HepG2 (cell line): Measurements from ENCODE around the gene DEGS1. TPM values are rescaled to one million over a fixed set of nuclear protein-coding genes. Genes with fewer than 3 reads are reported as not detected.

Experiments
- ATAC-seq: fragments of 200-7000 bp; cut with Tn5 transposase; 3 replicates; pipeline ENCODE4 v1.9.1; 2020; ENCODE audit warnings: mild to moderate bottlenecking, moderate library complexity
- BruUV-seq: library from RNA; stranded (reverse); fragments of 400-500 nt; replicated peaks from 2 replicates; lab custom pipeline; 2021; lab: Mats Ljungman, UMichigan
- CTCF ChIA-PET: fragments of 300-600 bp; formaldehyde crosslinking; extraction: SDS; loops from one replicate; lab custom pipeline; 2021; ENCODE audit warnings: low total read pairs, inconsistent platforms, low intra/inter-chr PET ratio; lab: Yijun Ruan, JAX
- POLR2A ChIA-PET: fragments of 350-600 bp; sonication (Branson Sonifier 250); formaldehyde crosslinking; loops from one replicate; lab custom pipeline; 2020; ENCODE audit warnings: antibody characterized with exemption, inconsistent platforms; lab: Yijun Ruan, JAX
- DNase-seq: peaks from one replicate; pipeline ENCODE4 v3.0.0-alpha.2; 2015; ENCODE audit warnings: low spot score
- FAIRE-seq: peaks from 3 replicates; lab custom pipeline; 2011; peaks lifted over from hg19 to GRCh38; lab: Jason Lieb, UNC
- H2AFZ ChIP-seq: one replicate; pipeline ENCODE4 v1.6.1; 2011; ENCODE audit warnings: low read length, inconsistent platforms
- H3K27ac ChIP-seq: fragments of 300-600 bp; 3 replicates; pipeline ENCODE4 v1.8.0; 2011; ENCODE audit warnings: mixed run types, mild to moderate bottlenecking, mixed read lengths, low read length, inconsistent platforms; ENCODE audit not compliant: insufficient read depth; ENCODE audit errors: extremely low read length
- H3K27me3 ChIP-seq, 2 experiments: fragments of 200-600 bp in 1 of 2; 2 replicates in 1 of 2; 3 replicates in 1 of 2; pipeline versions ENCODE4 v1.6.0 to v1.8.0; 2011; ENCODE audit warnings: low read length in 2 of 2, mild to moderate bottlenecking in 2 of 2, moderate library complexity in 2 of 2, inconsistent platforms in 1 of 2; ENCODE audit not compliant: insufficient read depth in 2 of 2, control insufficient read depth in 1 of 2
- H3K36me3 ChIP-seq, 2 experiments: fragments of 200-600 bp in 1 of 2; replicated peaks in 1 of 2; 2 replicates in 1 of 2; 3 replicates in 1 of 2; pipeline versions ENCODE4 v1.5.1 to v1.8.0; 2011; ENCODE audit warnings: low read length in 2 of 2, inconsistent platforms in 1 of 2; ENCODE audit not compliant: insufficient read depth in 2 of 2, control insufficient read depth in 1 of 2
- H3K4me1 ChIP-seq: 2 replicates; pipeline ENCODE4 v1.5.1; 2012; ENCODE audit warnings: low read length, inconsistent platforms; ENCODE audit not compliant: insufficient read depth
- H3K4me2 ChIP-seq: 2 replicates; pipeline ENCODE4 v1.6.0; 2011; ENCODE audit warnings: low read depth, low read length, inconsistent platforms
- H3K4me3 ChIP-seq, 3 experiments: fragments of 200-600 bp in 1 of 3; sonication (generic), shearing (Covaris generic) in 1 of 3; replicated peaks in 1 of 3; 2 replicates each; pipeline ENCODE4 v1.5.1; 2011 to 2016; ENCODE audit warnings: low read length in 3 of 3, inconsistent platforms in 2 of 3, low read depth in 2 of 3, mild to moderate bottlenecking in 2 of 3, control low read depth in 1 of 3, mixed read lengths in 1 of 3; ENCODE audit not compliant: insufficient read depth in 1 of 3
- H3K79me2 ChIP-seq: one replicate; pipeline ENCODE4 v1.6.1; 2011; ENCODE audit warnings: low read length, inconsistent platforms; ENCODE audit not compliant: insufficient read depth
- H3K9ac ChIP-seq: 2 replicates; pipeline ENCODE4 v1.6.0; 2011; ENCODE audit warnings: mild to moderate bottlenecking, low read depth, low read length, inconsistent platforms; ENCODE audit not compliant: insufficient read depth
- H3K9me3 ChIP-seq: 2 replicates; pipeline ENCODE4 v1.5.1; 2012; ENCODE audit warnings: mild to moderate bottlenecking, low read length
- H4K20me1 ChIP-seq: 2 replicates; pipeline ENCODE4 v1.6.0; 2011; ENCODE audit warnings: inconsistent platforms, mild to moderate bottlenecking, low read length, moderate library complexity; ENCODE audit not compliant: insufficient read depth
- CCDC6 ChIP-seq: sonication (generic); formaldehyde crosslinking; IDR thresholded peaks from 2 replicates; pipeline ENCODE4 v1.8.1; 2022; ENCODE audit warnings: mild to moderate bottlenecking, missing genetic modification reagents, moderate library complexity
- GABPA ChIP-seq, 2 experiments: IDR thresholded peaks; 2 replicates each; pipeline ENCODE4 v1.6.1; 2011 to 2016; ENCODE audit warnings: low read depth in 2 of 2, low read length in 1 of 2, missing biosample characterization in 1 of 2, missing genetic modification characterization in 1 of 2
- ISL2 ChIP-seq: sonication (generic); formaldehyde crosslinking; IDR thresholded peaks from 2 replicates; pipeline ENCODE4 v1.5.0; 2020; ENCODE audit warnings: missing genetic modification reagents
- JDP2 ChIP-seq: sonication (generic); formaldehyde crosslinking; IDR thresholded peaks from 2 replicates; pipeline ENCODE4 v1.8.1; 2022; ENCODE audit warnings: missing genetic modification reagents, borderline replicate concordance
- MAF1 ChIP-seq: sonication (generic); formaldehyde crosslinking; IDR thresholded peaks from 2 replicates; pipeline ENCODE4 v1.5.0; 2020; ENCODE audit warnings: missing genetic modification reagents, borderline replicate concordance
- POGZ ChIP-seq: sonication (generic); formaldehyde crosslinking; IDR thresholded peaks from 2 replicates; pipeline ENCODE4 v1.4.0; 2020; ENCODE audit warnings: mild to moderate bottlenecking, missing genetic modification reagents
- PRDM15 ChIP-seq: sonication (generic); formaldehyde crosslinking; IDR thresholded peaks from 2 replicates; pipeline ENCODE4 v1.4.0; 2020; ENCODE audit warnings: missing genetic modification reagents
- SNRNP70 ChIP-seq: fragments of 200-400 bp; formaldehyde crosslinking; IDR thresholded peaks from 2 replicates; pipeline ENCODE4 v1.6.1; 2017; ENCODE audit warnings: mild to moderate bottlenecking, low read depth, low read length, moderate library complexity
- THAP7 ChIP-seq: sonication (generic); formaldehyde crosslinking; IDR thresholded peaks from 2 replicates; pipeline ENCODE4 v1.8.1; 2023; ENCODE audit warnings: mild to moderate bottlenecking, missing genetic modification reagents
- TOPORS ChIP-seq: sonication (generic); formaldehyde crosslinking; IDR thresholded peaks from 2 replicates; pipeline ENCODE4 v1.8.0; 2023; ENCODE audit warnings: mild to moderate bottlenecking, missing genetic modification reagents
- ZNF317 ChIP-seq: sonication (generic); formaldehyde crosslinking; IDR thresholded peaks from 2 replicates; pipeline ENCODE4 v1.5.0; 2020; ENCODE audit warnings: mild to moderate bottlenecking, missing genetic modification reagents
- ZNF781 ChIP-seq: sonication (generic); formaldehyde crosslinking; IDR thresholded peaks from 2 replicates; pipeline ENCODE4 v1.5.1; 2020; ENCODE audit warnings: borderline replicate concordance, mild to moderate bottlenecking, missing genetic modification reagents; ENCODE audit errors: not compliant biosample characterization
- ZNF891 ChIP-seq: sonication (generic); formaldehyde crosslinking; IDR thresholded peaks from 2 replicates; pipeline ENCODE4 v1.5.0; 2020; ENCODE audit warnings: mild to moderate bottlenecking, missing genetic modification reagents
- ZSCAN29 ChIP-seq: sonication (generic); formaldehyde crosslinking; conservative IDR thresholded peaks from 2 replicates; pipeline ENCODE4 v1.4.0; 2020; ENCODE audit warnings: mild to moderate bottlenecking, missing genetic modification reagents
- WGBS: methylation state at CpG from one replicate; pipeline ENCODE4 v1.1.6; 2017; ENCODE audit warnings: low lambda C conversion rate; 5-methylcytosine and 5-hydroxymethylcytosine counted together
- in situ Hi-C: cut with HindIII; loops from 2 replicates; pipeline ENCODE4 v1.10.0; 2017; ENCODE audit warnings: low pct_unique_long_range_greater_than_20kb; ENCODE audit not compliant: extremely low pct_ligation_motif_present
- intact Hi-C: fragments of 100-400 bp; cut with micrococcal nuclease; formaldehyde crosslinking; loops from one replicate; pipeline ENCODE4 v1.10.0; 2022; ENCODE audit not compliant: unreplicated experiment
- polyA plus RNA-seq, 8 experiments: library from polyadenylated mRNA; depleted of rRNA in 3 of 8; stranded (reverse) in 7 of 8; unstranded in 1 of 8; fragments of >200 nt; fragmentation: Illumina TruSeq in 4 of 8; extraction: Trizol in 4 of 8; gene quantifications; 2 replicates each; pipeline versions ENCODE4 v1.2.1 to v1.2.3, GENCODE V29; 2011 to 2016; ENCODE audit warnings: low read depth in 4 of 8, missing spikeins in 1 of 8, mixed read lengths in 1 of 8; ENCODE audit not compliant: insufficient read depth in 1 of 8
- total RNA-seq, 5 experiments: library from RNA; depleted of rRNA; stranded (reverse); fragments of >200 nt; fragmentation: Illumina TruSeq; extraction: Trizol; gene quantifications; 2 replicates each; pipeline ENCODE4 v1.2.3, GENCODE V29; 2016; ENCODE audit warnings: low read depth in 1 of 5
- TF ChIP-seq, protein P1 (sequence below): sonication (generic); formaldehyde crosslinking; IDR thresholded peaks from 2 replicates; pipeline ENCODE4 v1.5.1; 2020; ENCODE audit warnings: mild to moderate bottlenecking, missing genetic modification reagents
- TF ChIP-seq, protein P2 (sequence below): sonication (generic); formaldehyde crosslinking; IDR thresholded peaks from 2 replicates; pipeline ENCODE4 v1.4.0; 2020; ENCODE audit warnings: missing genetic modification reagents

DEGS1 gene
- total and polyA plus RNA-seq, 2 of the 13 experiments (the other 11 are each of a cell fraction or from before 2014, with no cell fraction given) = 18.1 to 35.9 TPM

DNA sequence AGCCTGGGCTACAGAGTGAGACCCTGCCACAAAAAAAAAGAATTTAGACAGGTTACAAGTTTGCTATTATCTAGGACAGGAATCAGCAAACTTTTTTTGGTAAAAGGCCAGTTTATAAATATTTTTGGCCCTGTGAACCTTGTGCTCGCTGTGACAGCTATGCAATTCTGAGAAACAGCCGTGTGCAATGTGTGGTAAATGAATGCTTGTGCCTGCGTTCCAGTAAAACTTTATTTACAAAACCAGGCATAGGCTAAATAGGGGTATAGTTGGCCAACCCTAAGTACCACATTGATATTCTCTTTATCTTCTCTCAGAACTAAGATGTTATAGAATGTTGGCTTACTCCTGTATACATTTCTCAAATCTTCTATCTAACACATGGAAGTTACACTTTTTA, 44.8 kb upstream of the DEGS1 start (continued):
- TF ChIP-seq, protein P1, sequence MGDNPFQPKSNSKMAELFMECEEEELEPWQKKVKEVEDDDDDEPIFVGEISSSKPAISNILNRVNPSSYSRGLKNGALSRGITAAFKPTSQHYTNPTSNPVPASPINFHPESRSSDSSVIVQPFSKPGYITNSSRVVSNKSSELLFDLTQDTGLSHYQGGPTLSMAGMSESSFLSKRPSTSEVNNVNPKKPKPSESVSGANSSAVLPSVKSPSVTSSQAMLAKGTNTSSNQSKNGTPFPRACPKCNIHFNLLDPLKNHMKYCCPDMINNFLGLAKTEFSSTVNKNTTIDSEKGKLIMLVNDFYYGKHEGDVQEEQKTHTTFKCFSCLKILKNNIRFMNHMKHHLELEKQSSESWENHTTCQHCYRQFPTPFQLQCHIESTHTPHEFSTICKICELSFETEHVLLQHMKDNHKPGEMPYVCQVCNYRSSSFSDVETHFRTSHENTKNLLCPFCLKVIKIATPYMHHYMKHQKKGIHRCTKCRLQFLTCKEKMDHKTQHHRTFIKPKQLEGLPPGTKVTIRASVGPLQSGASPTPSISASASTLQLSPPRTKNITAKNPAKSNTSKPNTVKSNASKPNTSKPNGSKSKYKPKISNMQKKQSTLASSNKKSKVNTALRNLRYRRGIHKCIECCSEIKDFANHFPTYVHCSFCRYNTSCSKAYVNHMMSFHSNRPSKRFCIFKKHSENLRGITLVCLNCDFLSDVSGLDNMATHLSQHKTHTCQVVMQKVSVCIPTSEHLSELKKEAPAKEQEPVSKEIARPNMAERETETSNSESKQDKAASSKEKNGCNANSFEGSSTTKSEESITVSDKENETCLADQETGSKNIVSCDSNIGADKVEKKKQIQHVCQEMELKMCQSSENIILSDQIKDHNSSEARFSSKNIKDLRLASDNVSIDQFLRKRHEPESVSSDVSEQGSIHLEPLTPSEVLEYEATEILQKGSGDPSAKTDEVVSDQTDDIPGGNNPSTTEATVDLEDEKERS = no peak

GRCh38 chr1:224141693-224142092, 41.3 kb upstream of the DEGS1 start:
- H2AFZ ChIP-seq = no peak overlapping the region
- H4K20me1 ChIP-seq = no peaks in the 10 kb centered on the region
- no peak overlapping the region for H3K9ac ChIP-seq
- H3K36me3 ChIP-seq = peaks cover 2 to 10% of the 10 kb centered on the region in 2 experiments; a peak in 4 of 5 replicates
- no peak overlapping the region for H3K4me2 ChIP-seq
- DNase-seq (no peak), FAIRE-seq (no peak), ATAC-seq (no peak)
- no peaks in the 10 kb centered on the region for H3K9me3 ChIP-seq
- POLR2A ChIA-PET = no interaction called here
- BruUV-seq = no TSS peak
- H3K79me2 ChIP-seq = no peaks in the 10 kb centered on the region
- CTCF ChIA-PET = no interaction called here
- in situ Hi-C loops (no loop called here), intact Hi-C loops (no loop called here)
- no peak overlapping the region for H3K4me3 ChIP-seq
- no peaks in the 10 kb centered on the region for H3K4me1 ChIP-seq
- 94% methylated on average over 3 of the region's 3 CpGs for WGBS
- H3K27ac ChIP-seq = no peak overlapping the region
- H3K27me3 ChIP-seq = no peaks in the 10 kb centered on the region
- TF ChIP-seq, protein P2, sequence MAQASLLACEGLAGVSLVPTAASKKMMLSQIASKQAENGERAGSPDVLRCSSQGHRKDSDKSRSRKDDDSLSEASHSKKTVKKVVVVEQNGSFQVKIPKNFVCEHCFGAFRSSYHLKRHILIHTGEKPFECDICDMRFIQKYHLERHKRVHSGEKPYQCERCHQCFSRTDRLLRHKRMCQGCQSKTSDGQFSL (CRISPR knock-in tag) = no peak
- no peak for TF ChIP-seq JDP2 (CRISPR knock-in tag)
- TF ChIP-seq PRDM15 = no peak
- no peak for TF ChIP-seq MAF1 (CRISPR knock-in tag)
- no peak for TF ChIP-seq ZNF781 (CRISPR knock-in tag)
- TF ChIP-seq TOPORS (CRISPR knock-in tag) = no peak
- no peak for TF ChIP-seq CCDC6 (CRISPR knock-in tag)
- no peak for TF ChIP-seq THAP7 (CRISPR knock-in tag)
- TF ChIP-seq ZNF317 (CRISPR knock-in tag) = no peak
- TF ChIP-seq ZNF891 = no peak
- TF ChIP-seq GABPA (IDR thresholded peaks at IDR 0.05; ENCODE audit: low read depth, low read length) = no peak
- no peak for TF ChIP-seq GABPA (CRISPR knock-in tag; IDR thresholded peaks at IDR 0.05; ENCODE audit: low read depth)
- no peak for TF ChIP-seq ISL2 (CRISPR knock-in tag)
- no peak for TF ChIP-seq SNRNP70
- TF ChIP-seq ZSCAN29 (CRISPR knock-in tag) = no peak
- no peak for TF ChIP-seq POGZ (CRISPR knock-in tag)
